ENCODE results near the gene TMX2. TPM values are rescaled to one million over a fixed set of nuclear protein-coding genes. Genes with fewer than 3 reads are reported as not detected.

Gene TMX2
- total RNA-seq, 1 donor from 2014 or later = 65.3 TPM

GRCh38 chr11:57770793-57771192 is 58.4 kb downstream of the TMX2 start:
- no peaks in the 10 kb centered on the region for H3K36me3 ChIP-seq
- peak overlapping the region in 1 of 2 donors; percentile 12 for H3K4me3 ChIP-seq
- peaks cover 0 to 51% of the 10 kb centered on the region in 2 donors for H3K4me1 ChIP-seq
- DNase-seq (ENCODE audit: low spot score in 2 of 2) = no peak
- TF ChIP-seq CTCF (IDR thresholded peaks at IDR 0.05) = no peak
- no peak overlapping the region for H3K27ac ChIP-seq
- intact Hi-C loops (cut with DNase I) = no loop called here
- no peaks in the 10 kb centered on the region for H3K27me3 ChIP-seq
- no peaks in the 10 kb centered on the region for H3K9me3 ChIP-seq

GRCh38 chr11:57771365-57771764 is 59.0 kb downstream of the TMX2 start:
- Histone ChIP-seq H3K27me3 (no peaks in the 10 kb centered on the region), H3K9me3 (no peaks in the 10 kb centered on the region), H3K4me1 (peaks cover 0 to 51% of the 10 kb centered on the region in 2 donors), H3K36me3 (no peaks in the 10 kb centered on the region), H3K27ac (no peak overlapping the region), H3K4me3 (no peak overlapping the region)
- no peak for DNase-seq (ENCODE audit: low spot score in 2 of 2)
- no peak for TF ChIP-seq CTCF (IDR thresholded peaks at IDR 0.05)
- intact Hi-C loops (cut with DNase I) = no loop called here

- Histone ChIP-seq H3K27ac (no peak overlapping the region), H3K4me3 (peak overlapping the region in 1 of 2 donors; percentile 6), H3K9me3 (no peaks in the 10 kb centered on the region), H3K36me3 (no peaks in the 10 kb centered on the region), H3K4me1 (peaks cover 7 to 61% of the 10 kb centered on the region in 2 donors), H3K27me3 (no peaks in the 10 kb centered on the region)
- DNase-seq (ENCODE audit: low spot score in 2 of 2) = no peak
- TF ChIP-seq CTCF (IDR thresholded peaks at IDR 0.05) = no peak
- intact Hi-C loops (cut with DNase I) = no loop called here
Observed at GRCh38 chr11:57772562-57772961, 60.2 kb downstream of the TMX2 start.

- Histone ChIP-seq H3K4me1 (peaks cover 12 to 67% of the 10 kb centered on the region in 2 donors), H3K27me3 (no peaks in the 10 kb centered on the region), H3K4me3 (no peak overlapping the region), H3K27ac (no peak overlapping the region), H3K36me3 (no peaks in the 10 kb centered on the region), H3K9me3 (no peaks in the 10 kb centered on the region)
- TF ChIP-seq CTCF (IDR thresholded peaks at IDR 0.05) = no peak
- DNase-seq (ENCODE audit: low spot score in 2 of 2) = no peak
- intact Hi-C loops (cut with DNase I) = no loop called here
Observed at GRCh38 chr11:57773026-57773598, 60.7 kb downstream of the TMX2 start.

GRCh38 chr11:57775491-57775890 is 63.1 kb downstream of the TMX2 start:
- Histone ChIP-seq H3K27ac (peak overlapping the region; percentile 86 to 87), H3K27me3 (no peaks in the 10 kb centered on the region), H3K4me1 (peaks cover 14 to 76% of the 10 kb centered on the region in 2 donors), H3K4me3 (peak overlapping the region; percentile 14 to 17), H3K36me3 (no peaks in the 10 kb centered on the region), H3K9me3 (no peaks in the 10 kb centered on the region)
- no peak for DNase-seq (ENCODE audit: low spot score in 2 of 2)
- intact Hi-C loops (cut with DNase I) = no loop called here
- no peak for TF ChIP-seq CTCF (IDR thresholded peaks at IDR 0.05)

Measured in ascending aorta (tissue), 2 donors.